ENCODE measurements around the gene HOTAIR.

DNA sequence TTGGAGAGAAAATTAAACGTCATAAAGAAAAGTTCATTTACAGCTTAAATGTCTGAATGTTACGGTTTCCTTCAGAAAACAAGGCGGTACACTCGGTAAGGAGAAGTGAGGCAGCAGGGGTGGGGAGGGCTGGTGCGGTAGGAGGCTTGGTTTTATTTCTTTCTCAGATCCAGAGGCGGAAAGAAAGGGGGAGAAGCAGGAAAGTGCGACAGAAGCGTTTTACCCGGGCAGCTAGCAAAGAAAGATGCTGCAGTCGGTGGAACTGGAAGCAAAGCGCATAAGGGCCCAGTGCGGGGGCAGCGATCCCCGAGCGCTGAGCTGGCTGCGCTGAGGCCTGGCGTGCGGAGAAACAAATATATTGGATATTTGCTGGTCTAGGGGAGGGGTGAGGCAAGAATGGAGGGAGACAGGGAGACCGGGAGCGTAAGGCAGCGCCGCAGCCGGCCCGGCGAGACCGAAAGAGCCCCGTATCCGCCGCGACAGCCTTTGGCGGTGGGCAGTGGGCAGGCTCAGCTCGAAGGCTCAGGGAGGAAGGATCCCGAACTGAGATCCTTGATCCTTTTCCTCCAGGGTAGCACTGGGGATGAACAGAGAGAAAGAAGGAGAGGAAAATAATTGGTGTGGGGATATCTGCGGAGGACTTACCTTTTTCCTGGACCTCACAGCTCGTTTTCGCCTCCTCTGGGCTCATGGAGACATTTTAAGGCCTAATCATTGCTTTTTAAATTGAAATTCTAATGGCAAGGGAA lies 8.2 kb downstream of the HOTAIR start:
- TF ChIP-seq, protein P1, sequence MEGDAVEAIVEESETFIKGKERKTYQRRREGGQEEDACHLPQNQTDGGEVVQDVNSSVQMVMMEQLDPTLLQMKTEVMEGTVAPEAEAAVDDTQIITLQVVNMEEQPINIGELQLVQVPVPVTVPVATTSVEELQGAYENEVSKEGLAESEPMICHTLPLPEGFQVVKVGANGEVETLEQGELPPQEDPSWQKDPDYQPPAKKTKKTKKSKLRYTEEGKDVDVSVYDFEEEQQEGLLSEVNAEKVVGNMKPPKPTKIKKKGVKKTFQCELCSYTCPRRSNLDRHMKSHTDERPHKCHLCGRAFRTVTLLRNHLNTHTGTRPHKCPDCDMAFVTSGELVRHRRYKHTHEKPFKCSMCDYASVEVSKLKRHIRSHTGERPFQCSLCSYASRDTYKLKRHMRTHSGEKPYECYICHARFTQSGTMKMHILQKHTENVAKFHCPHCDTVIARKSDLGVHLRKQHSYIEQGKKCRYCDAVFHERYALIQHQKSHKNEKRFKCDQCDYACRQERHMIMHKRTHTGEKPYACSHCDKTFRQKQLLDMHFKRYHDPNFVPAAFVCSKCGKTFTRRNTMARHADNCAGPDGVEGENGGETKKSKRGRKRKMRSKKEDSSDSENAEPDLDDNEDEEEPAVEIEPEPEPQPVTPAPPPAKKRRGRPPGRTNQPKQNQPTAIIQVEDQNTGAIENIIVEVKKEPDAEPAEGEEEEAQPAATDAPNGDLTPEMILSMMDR (IDR thresholded peaks at IDR 0.05), result no peak
- TF ChIP-seq POLR2AphosphoS5 (IDR thresholded peaks at IDR 0.05) (no peak), POLR2A (IDR thresholded peaks at IDR 0.05) (no peak)
